SK-N-SH treated with all-trans-retinoic acid at 6 μM for 48 hours (cell line): ENCODE results near the gene F13B.

Experiments
- GLIS3 ChIP-seq: fragments of 250-450 bp; sonication (Bioruptor Pico); IDR thresholded peaks from 2 replicates; pipeline ENCODE4 v1.5.0; 2020; ENCODE audit warnings: mild to moderate bottlenecking, moderate library complexity
- PATZ1 ChIP-seq: fragments of 250-450 bp; sonication (Bioruptor Pico); IDR thresholded peaks from 2 replicates; pipeline ENCODE4 v1.8.0; 2020; ENCODE audit warnings: mild to moderate bottlenecking, moderate library complexity, borderline replicate concordance
- POU6F1 ChIP-seq: fragments of 250-450 bp; sonication (Bioruptor Pico); IDR thresholded peaks from 2 replicates; pipeline ENCODE4 v1.8.0; 2021; ENCODE audit warnings: low read depth, mild to moderate bottlenecking, moderate library complexity, borderline replicate concordance
- PPARA ChIP-seq: fragments of 250-450 bp; sonication (Bioruptor Pico); IDR thresholded peaks from 2 replicates; pipeline ENCODE4 v1.5.0; 2020; ENCODE audit warnings: mild to moderate bottlenecking, borderline replicate concordance
- RARB ChIP-seq: fragments of 250-450 bp; sonication (Bioruptor Pico); IDR thresholded peaks from 2 replicates; pipeline ENCODE4 v1.8.0; 2021; ENCODE audit warnings: mild to moderate bottlenecking, moderate library complexity
- TCF4 ChIP-seq: fragments of 250-450 bp; sonication (Bioruptor Pico); IDR thresholded peaks from 2 replicates; pipeline ENCODE4 v1.8.0; 2021; ENCODE audit warnings: mild to moderate bottlenecking, moderate library complexity, borderline replicate concordance
- ZFP3 ChIP-seq: fragments of 250-450 bp; sonication (Bioruptor Pico); IDR thresholded peaks from 2 replicates; pipeline ENCODE4 v1.5.0; 2020; ENCODE audit warnings: mild to moderate bottlenecking, moderate library complexity
- ZFP30 ChIP-seq: fragments of 450-650 bp; formaldehyde crosslinking; IDR thresholded peaks from 2 replicates; pipeline ENCODE4 v1.5.0; 2022; ENCODE audit warnings: mild to moderate bottlenecking, moderate library complexity
- ZNF565 ChIP-seq: fragments of 450-650 bp; formaldehyde crosslinking; conservative IDR thresholded peaks from 2 replicates; pipeline ENCODE4 v1.5.0; 2020; ENCODE audit warnings: low read depth, mild to moderate bottlenecking, moderate library complexity
- ZNF70 ChIP-seq: fragments of 450-650 bp; formaldehyde crosslinking; IDR thresholded peaks from 2 replicates; pipeline ENCODE4 v1.5.0; 2020; ENCODE audit warnings: mild to moderate bottlenecking, moderate library complexity
- TF ChIP-seq, protein P1 (sequence below): fragments of 250-450 bp; sonication (Bioruptor Pico); IDR thresholded peaks from 2 replicates; pipeline ENCODE4 v1.5.1; 2020; ENCODE audit warnings: low read depth, mild to moderate bottlenecking, moderate library complexity

DNA sequence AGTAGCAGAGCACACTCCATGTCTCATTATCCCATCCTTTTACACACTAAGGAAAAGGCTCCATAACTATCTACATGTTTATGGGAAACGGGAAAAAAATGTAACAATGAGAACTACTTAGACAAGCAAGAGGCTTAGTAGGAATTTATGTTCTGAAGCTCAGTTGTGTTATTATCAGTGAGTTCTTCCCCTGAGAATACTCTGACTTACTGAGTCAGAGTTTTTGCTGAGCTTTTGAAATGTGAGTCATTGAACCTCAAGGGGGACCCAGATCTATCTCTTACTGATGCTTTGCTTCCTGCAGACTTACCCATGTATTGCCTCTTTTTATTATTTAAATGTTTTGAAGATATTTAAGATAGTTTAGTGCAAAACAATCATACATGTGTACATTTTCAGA is 69.6 kb downstream of the F13B start:
- TF ChIP-seq, protein P1, sequence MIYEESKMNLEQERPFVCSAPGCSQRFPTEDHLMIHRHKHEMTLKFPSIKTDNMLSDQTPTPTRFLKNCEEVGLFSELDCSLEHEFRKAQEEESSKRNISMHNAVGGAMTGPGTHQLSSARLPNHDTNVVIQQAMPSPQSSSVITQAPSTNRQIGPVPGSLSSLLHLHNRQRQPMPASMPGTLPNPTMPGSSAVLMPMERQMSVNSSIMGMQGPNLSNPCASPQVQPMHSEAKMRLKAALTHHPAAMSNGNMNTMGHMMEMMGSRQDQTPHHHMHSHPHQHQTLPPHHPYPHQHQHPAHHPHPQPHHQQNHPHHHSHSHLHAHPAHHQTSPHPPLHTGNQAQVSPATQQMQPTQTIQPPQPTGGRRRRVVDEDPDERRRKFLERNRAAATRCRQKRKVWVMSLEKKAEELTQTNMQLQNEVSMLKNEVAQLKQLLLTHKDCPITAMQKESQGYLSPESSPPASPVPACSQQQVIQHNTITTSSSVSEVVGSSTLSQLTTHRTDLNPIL (CRISPR knock-in tag): no peak
- TF ChIP-seq ZFP30 (CRISPR knock-in tag) (no peak), ZFP3 (no peak), PPARA (CRISPR knock-in tag) (no peak), POU6F1 (no peak), TCF4 (CRISPR knock-in tag) (no peak), PATZ1 (CRISPR knock-in tag) (no peak), GLIS3 (CRISPR knock-in tag) (no peak), RARB (CRISPR knock-in tag) (no peak), ZNF70 (CRISPR knock-in tag) (no peak), ZNF565 (CRISPR knock-in tag) (no peak)
